Activated naive CD4-positive, alpha-beta T cell treated with anti-CD3 and anti-CD28 coated beads, Interleukin-2, amount 10 ng/mL, durations not matched to agents 7 days and 5 days (primary cell): ENCODE measurements around the gene CWF19L1.
A peak's percentile ranks its signal among the peaks of the same experiment; 100 is the strongest.
"Not testable (repeated sequence)": the region's sequence is repeated elsewhere in the genome, so short reads cannot be mapped to it uniquely, and the experiment has no call there.

Experiments used
- CTCF ChIA-PET: fragments of 350-600 bp; sonication (Branson Sonifier 250); formaldehyde crosslinking; loops from one replicate; lab custom pipeline; 2021; ENCODE audit warnings: antibody characterized with exemption; lab: Charles Lee
- DNase-seq: peaks from one replicate; pipeline ENCODE4 v3.0.0-alpha.2; 2020
- H3K27ac Mint-ChIP-seq: one replicate; pipeline ENCODE4 v1.8.0; 2021; ENCODE audit warnings: mild to moderate bottlenecking, moderate library complexity, mixed read lengths
- H3K27me3 Mint-ChIP-seq: one replicate; pipeline ENCODE4 v1.8.0; 2021; ENCODE audit warnings: mild to moderate bottlenecking, mixed read lengths
- H3K36me3 Mint-ChIP-seq: one replicate; pipeline ENCODE4 v1.8.0; 2021; ENCODE audit warnings: mixed read lengths
- H3K4me1 Mint-ChIP-seq: one replicate; pipeline ENCODE4 v1.8.0; 2021; ENCODE audit warnings: mixed read lengths
- H3K4me3 Mint-ChIP-seq: one replicate; pipeline ENCODE4 v1.8.0; 2021; ENCODE audit warnings: mild to moderate bottlenecking, moderate library complexity, mixed read lengths
- H3K9me3 Mint-ChIP-seq: one replicate; pipeline ENCODE4 v1.8.0; 2021; ENCODE audit warnings: mixed read lengths

Gene CWF19L1

DNA sequence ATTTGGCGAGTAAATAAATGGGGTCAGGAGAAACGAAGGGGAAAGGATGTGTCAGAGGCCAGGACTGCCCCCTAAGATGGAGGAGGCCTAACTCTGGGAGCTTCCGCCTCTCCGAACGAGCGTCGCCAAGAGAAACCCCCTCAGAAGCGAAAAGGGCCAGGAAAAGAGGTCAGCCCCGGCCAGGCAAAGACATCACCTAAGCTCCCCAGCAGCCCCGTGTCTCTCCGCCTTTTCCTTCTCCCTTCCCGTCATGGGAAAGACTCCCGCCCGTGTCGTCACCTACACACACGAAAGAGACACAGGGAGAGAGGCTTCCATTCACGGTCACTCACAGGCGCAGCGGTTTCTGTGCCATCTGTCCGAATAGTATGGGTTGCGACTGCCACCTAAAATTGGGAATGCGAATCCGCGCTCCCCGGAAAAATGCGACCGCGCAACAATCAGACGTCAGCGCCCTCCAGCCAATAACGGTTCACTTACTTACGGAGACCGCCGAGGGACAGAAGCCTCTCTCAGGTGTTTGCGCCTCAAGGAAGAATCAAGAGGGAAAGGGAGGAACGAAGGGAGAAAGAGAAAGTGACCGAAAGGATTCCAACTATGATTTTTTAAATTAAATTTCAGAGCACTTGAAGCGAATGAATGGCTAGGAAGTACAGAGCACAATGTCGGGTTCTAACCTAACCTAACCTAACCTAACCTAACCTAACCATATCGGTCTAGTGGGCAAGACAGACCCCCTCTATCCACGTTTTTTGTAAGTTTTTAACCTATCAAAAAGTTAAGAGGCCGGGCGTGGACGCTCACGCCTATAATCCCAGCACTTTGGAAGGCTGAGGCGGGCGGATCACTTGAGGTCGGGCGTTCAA lies at the start of gene CWF19L1:
CWF19L1 (minus strand) TSS at position 400 of the 866 bp plus-strand sequence; CDS start at position 355, 45 bp downstream.
- Mint-ChIP-seq H3K9me3 (no peaks in the 10 kb centered on the region), H3K36me3 (peaks cover 4% of the 10 kb centered on the region), H3K4me3 (peak within 1 kb of the TSS; percentile 100), H3K27ac (peak within 1 kb of the TSS; percentile 98), H3K27me3 (no peaks in the 10 kb centered on the region), H3K4me1 (peaks cover 29% of the 10 kb centered on the region)
- peak; percentile 86 for DNase-seq
- CTCF ChIA-PET: no interaction called here

DNA sequence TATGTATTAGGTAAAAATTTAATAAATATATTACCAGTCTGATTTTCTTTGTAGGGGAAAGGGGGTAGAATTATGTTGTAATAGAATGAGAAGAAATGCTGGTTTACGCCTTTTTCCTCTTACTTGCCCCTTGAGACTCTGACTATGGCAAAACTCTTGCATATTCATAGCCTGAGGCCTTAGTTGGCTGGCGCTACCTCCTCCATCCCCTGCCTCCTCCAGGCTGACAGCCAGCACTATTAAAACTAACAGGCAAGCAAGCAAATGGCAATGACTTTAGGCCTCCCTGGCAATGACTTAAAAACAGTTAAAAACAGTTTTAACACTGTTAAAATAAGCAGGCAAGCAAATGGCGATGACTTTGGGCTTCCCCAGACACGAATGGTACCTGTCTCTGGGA lies 48.2 kb upstream of the CWF19L1 start:
- DNase-seq: no peak
- Mint-ChIP-seq H3K9me3 (no peaks in the 10 kb centered on the region), H3K36me3 (no peaks in the 10 kb centered on the region), H3K27ac (no peak overlapping the region), H3K4me1 (no peaks in the 10 kb centered on the region), H3K4me3 (no peak overlapping the region), H3K27me3 (peaks cover 59% of the 10 kb centered on the region)
- CTCF ChIA-PET: no interaction called here

- H3K9me3 Mint-ChIP-seq: no peaks in the 10 kb centered on the region
- CTCF ChIA-PET: interaction anchor here (0.7 to 1.7 kb wide), 3 partner anchors 8 to 123 kb away, joined by 3 to 5 read pairs (median 4); no protein-coding TSS in a partner anchor
- no peaks in the 10 kb centered on the region for H3K36me3 Mint-ChIP-seq
- peaks cover 75% of the 10 kb centered on the region for H3K27me3 Mint-ChIP-seq
- no peak for DNase-seq
- no peaks in the 10 kb centered on the region for H3K4me1 Mint-ChIP-seq
- no peak overlapping the region for H3K27ac Mint-ChIP-seq
- H3K4me3 Mint-ChIP-seq: no peak overlapping the region
Measured at GRCh38 chr10:100311298-100311697, 43.9 kb upstream of the CWF19L1 start.

DNA sequence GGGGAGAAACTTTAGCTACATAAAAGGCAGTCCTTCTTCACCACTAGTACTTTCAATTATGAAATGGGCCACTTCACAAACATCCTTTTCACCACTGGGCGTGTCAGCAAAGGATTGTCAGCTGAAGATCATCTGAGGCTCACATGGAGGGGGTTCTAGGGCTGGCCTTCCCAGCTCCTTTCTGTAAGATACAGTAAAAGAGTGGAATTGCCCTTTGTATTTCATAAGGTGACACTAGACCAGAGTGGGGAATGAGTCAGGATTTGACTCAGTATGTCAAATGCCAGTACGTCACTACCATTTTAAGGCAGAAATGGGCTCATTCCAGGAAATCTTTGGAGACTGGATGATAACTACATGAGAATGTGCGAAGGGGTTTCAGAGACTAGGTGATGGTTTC lies 40.2 kb upstream of the CWF19L1 start:
- no peak for DNase-seq
- Mint-ChIP-seq H3K27me3 (peaks cover 77% of the 10 kb centered on the region), H3K4me3 (no peak overlapping the region), H3K27ac (no peak overlapping the region), H3K9me3 (no peaks in the 10 kb centered on the region), H3K4me1 (no peaks in the 10 kb centered on the region), H3K36me3 (no peaks in the 10 kb centered on the region)
- CTCF ChIA-PET: no interaction called here

DNA sequence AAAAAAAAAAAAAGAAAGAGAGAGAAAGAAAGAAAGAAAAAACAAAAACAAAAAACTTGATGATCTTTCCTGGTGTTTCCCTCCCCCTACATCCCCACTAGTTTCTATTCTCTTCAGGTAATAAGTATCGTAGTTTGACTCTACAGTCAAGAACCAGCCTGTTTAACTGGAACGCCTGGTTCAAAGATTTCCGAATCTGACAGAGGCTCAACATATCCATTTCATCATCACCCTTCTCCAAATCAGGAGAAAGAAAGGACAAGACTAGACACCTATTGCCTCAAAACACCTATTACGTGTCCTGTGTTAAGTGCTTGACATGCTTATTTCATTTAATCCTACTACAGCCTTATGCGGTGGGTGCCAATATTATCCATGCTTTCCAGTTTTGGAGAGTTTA lies 39.4 kb upstream of the CWF19L1 start:
- peaks cover 72% of the 10 kb centered on the region for H3K27me3 Mint-ChIP-seq
- CTCF ChIA-PET: no interaction called here
- H3K27ac Mint-ChIP-seq: no peak overlapping the region
- no peak overlapping the region for H3K4me3 Mint-ChIP-seq
- H3K4me1 Mint-ChIP-seq: no peaks in the 10 kb centered on the region
- H3K36me3 Mint-ChIP-seq: no peaks in the 10 kb centered on the region
- H3K9me3 Mint-ChIP-seq: no peaks in the 10 kb centered on the region
- DNase-seq: no peak

- CTCF ChIA-PET: interaction anchor here (1.0 to 2.5 kb wide), 4 partner anchors 34 to 214 kb away, joined by 3 to 16 read pairs (median 7); no protein-coding TSS in a partner anchor
- no peak for DNase-seq
- H3K9me3 Mint-ChIP-seq: no peaks in the 10 kb centered on the region
- no peaks in the 10 kb centered on the region for H3K36me3 Mint-ChIP-seq
- no peak overlapping the region for H3K27ac Mint-ChIP-seq
- no peak overlapping the region for H3K4me3 Mint-ChIP-seq
- peaks cover 70% of the 10 kb centered on the region for H3K27me3 Mint-ChIP-seq
- no peaks in the 10 kb centered on the region for H3K4me1 Mint-ChIP-seq
Measured at GRCh38 chr10:100304414-100304813, 37.0 kb upstream of the CWF19L1 start.

DNA sequence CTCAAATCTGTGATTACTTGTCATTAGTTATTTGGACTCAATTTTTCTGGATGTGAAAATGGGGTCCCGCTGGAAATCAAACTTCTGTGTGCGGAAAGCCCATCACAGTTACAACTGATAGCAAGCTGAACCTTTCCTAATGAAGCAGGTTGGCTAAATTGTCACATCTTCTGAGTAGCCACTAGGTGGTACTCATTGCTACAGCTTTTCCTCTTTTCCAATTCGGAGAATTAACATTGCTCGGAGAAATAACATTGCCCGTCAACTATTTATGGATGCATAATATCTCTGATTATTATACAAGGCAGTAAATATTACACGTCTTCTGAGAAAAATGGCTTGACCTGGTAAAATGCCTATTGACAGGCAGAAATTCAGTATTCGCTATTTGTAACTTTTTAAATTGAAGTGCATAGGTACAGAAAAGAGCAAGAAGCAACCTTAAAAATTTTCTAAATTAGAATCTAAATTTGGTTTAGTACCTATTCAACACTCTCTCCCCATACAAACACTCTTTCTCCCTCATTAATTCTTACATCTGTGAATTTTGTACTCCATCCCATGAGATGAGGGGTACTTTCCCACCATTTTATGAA lies 36.4 kb upstream of the CWF19L1 start:
- H3K27ac Mint-ChIP-seq: no peak overlapping the region
- no peaks in the 10 kb centered on the region for H3K9me3 Mint-ChIP-seq
- CTCF ChIA-PET: interaction anchor here (0.6 to 2.5 kb wide), 10 partner anchors 8 to 262 kb away, joined by 3 to 16 read pairs (median 4); no protein-coding TSS in a partner anchor
- no peak for DNase-seq
- H3K27me3 Mint-ChIP-seq: peaks cover 69% of the 10 kb centered on the region
- H3K4me1 Mint-ChIP-seq: no peaks in the 10 kb centered on the region
- H3K36me3 Mint-ChIP-seq: no peaks in the 10 kb centered on the region
- H3K4me3 Mint-ChIP-seq: no peak overlapping the region

- not testable (repeated sequence) for H3K27ac Mint-ChIP-seq
Measured at GRCh38 chr10:100301123-100301522, 33.7 kb upstream of the CWF19L1 start.

GRCh38 chr10:100297242-100297641 lies 29.8 kb upstream of the CWF19L1 start:
- no peaks in the 10 kb centered on the region for H3K36me3 Mint-ChIP-seq
- no peaks in the 10 kb centered on the region for H3K9me3 Mint-ChIP-seq
- no peak overlapping the region for H3K27ac Mint-ChIP-seq
- H3K4me3 Mint-ChIP-seq: no peak overlapping the region
- H3K27me3 Mint-ChIP-seq: peaks cover 71% of the 10 kb centered on the region
- CTCF ChIA-PET: interaction anchor here (1.5 kb wide), 1 partner anchor 9 kb away, joined by 3 read pairs; no protein-coding TSS in a partner anchor
- H3K4me1 Mint-ChIP-seq: no peaks in the 10 kb centered on the region
- no peak for DNase-seq

More at GRCh38 chr10:100301123-100301522, 33.7 kb upstream of the CWF19L1 start:
- DNase-seq, H3K36me3 Mint-ChIP-seq, H3K4me3 Mint-ChIP-seq, H3K4me1 Mint-ChIP-seq, CTCF ChIA-PET, H3K9me3 Mint-ChIP-seq: not testable (repeated sequence)
- H3K27me3 Mint-ChIP-seq: peaks cover 66% of the 10 kb centered on the region

DNA sequence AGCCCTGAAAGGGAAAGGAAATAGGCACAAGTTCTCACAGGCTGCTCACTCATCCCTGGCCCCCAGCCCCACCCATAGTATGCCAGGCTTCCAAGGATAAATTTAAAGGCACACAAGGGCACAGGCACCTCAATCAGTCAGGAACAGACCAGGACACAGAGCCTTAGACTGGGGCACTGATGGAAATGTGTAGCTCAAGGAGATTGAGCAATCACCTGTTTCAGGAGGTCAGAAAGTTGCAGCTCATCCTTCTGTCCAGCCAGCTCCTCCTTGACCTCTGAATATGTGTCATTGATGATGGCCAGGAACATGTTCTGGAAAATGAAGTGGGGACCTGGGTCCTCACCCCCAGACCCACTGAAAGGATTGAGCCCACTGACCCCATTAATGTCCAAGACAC lies 25.6 kb upstream of the CWF19L1 start:
- Mint-ChIP-seq H3K4me3 (no peak overlapping the region), H3K4me1 (no peaks in the 10 kb centered on the region)

GRCh38 chr10:100292300-100292699 lies 24.9 kb upstream of the CWF19L1 start:
- H3K36me3 Mint-ChIP-seq, H3K27ac Mint-ChIP-seq, H3K9me3 Mint-ChIP-seq, CTCF ChIA-PET, H3K4me3 Mint-ChIP-seq, DNase-seq, H3K4me1 Mint-ChIP-seq: not testable (repeated sequence)
- H3K27me3 Mint-ChIP-seq: peaks cover 63% of the 10 kb centered on the region

More for the DNA sequence above, 25.6 kb upstream of the CWF19L1 start:
- DNase-seq: no peak
- H3K27ac Mint-ChIP-seq: no peak overlapping the region
- CTCF ChIA-PET: no interaction called here
- no peaks in the 10 kb centered on the region for H3K9me3 Mint-ChIP-seq
- H3K27me3 Mint-ChIP-seq: peaks cover 68% of the 10 kb centered on the region
- H3K36me3 Mint-ChIP-seq: no peaks in the 10 kb centered on the region

DNA sequence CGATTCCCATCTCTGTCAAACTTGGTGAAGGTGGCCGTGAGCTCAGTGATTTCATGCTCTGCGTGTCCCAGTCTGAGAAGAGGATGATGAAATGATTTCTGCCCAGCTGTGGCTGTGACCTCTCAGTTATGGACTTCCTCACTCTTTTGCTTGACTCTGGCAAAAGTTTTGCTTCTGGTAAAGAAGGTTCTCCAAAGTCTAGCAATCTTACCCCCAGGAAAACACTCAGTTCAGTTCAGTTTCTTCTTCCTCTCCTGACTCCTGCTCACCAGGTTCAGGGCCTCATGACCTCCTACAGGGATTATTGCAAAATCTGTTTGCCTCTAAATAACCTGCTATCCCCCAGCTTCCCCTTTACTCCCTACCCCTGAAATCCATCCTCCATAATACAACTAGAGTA lies 23.9 kb upstream of the CWF19L1 start:
- no peak for DNase-seq
- Mint-ChIP-seq H3K4me1 (peaks cover 10% of the 10 kb centered on the region), H3K27ac (no peak overlapping the region), H3K36me3 (peaks cover 3% of the 10 kb centered on the region), H3K27me3 (peaks cover 53% of the 10 kb centered on the region), H3K4me3 (no peak overlapping the region), H3K9me3 (no peaks in the 10 kb centered on the region)
- CTCF ChIA-PET: interaction anchor here (1.4 kb wide), 1 partner anchor 18 kb away, joined by 5 read pairs; no protein-coding TSS in a partner anchor

- DNase-seq: no peak
- peaks cover 25% of the 10 kb centered on the region for H3K4me1 Mint-ChIP-seq
- H3K27me3 Mint-ChIP-seq: peaks cover 36% of the 10 kb centered on the region
- H3K4me3 Mint-ChIP-seq: no peak overlapping the region
- no peaks in the 10 kb centered on the region for H3K9me3 Mint-ChIP-seq
- CTCF ChIA-PET: no interaction called here
- no peak overlapping the region for H3K27ac Mint-ChIP-seq
- H3K36me3 Mint-ChIP-seq: peaks cover 16% of the 10 kb centered on the region
Measured at GRCh38 chr10:100289641-100290040, 22.2 kb upstream of the CWF19L1 start.

DNA sequence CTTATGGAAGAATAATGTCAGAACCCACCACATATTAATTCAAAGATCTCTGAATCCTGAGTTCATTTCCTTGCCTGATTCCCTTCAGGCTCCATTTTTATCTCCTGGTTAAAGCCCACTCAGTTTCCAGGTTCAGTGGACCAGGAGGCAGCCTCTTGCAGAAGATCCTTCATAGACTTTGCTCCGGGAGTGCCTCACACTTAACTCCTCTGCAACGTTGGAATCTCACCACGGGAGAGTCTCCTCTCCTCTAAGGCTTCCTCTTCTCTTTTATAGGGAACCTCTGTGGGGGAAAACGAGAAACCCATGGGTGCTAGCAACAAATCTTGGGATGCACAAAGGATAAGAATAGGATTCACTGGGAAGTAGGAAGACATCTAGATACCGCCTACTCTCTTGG lies 20.8 kb upstream of the CWF19L1 start:
- DNase-seq: no peak
- H3K27ac Mint-ChIP-seq: no peak overlapping the region
- peaks cover 29% of the 10 kb centered on the region for H3K4me1 Mint-ChIP-seq
- no peak overlapping the region for H3K4me3 Mint-ChIP-seq
- H3K36me3 Mint-ChIP-seq: peaks cover 18% of the 10 kb centered on the region
- peaks cover 27% of the 10 kb centered on the region for H3K27me3 Mint-ChIP-seq
- no peaks in the 10 kb centered on the region for H3K9me3 Mint-ChIP-seq
- CTCF ChIA-PET: interaction anchor here (1.1 kb wide), 1 partner anchor 9 kb away, joined by 3 read pairs; no protein-coding TSS in a partner anchor
